Right kidney (tissue), 1 donor: Measurements from ENCODE around the gene TEX2.
"Not testable (repeated sequence)": the region's sequence is repeated elsewhere in the genome, so short reads cannot be mapped to it uniquely, and the experiment has no call there.

Experiments used
- DNase-seq: peaks from one replicate; pipeline ENCODE4 v3.0.0-alpha.2; 2016

TEX2 gene

GRCh38 chr17:64214950-64215349 lies 48.1 kb downstream of the TEX2 start:
- DNase-seq = no peak

GRCh38 chr17:64213995-64214811 lies 48.9 kb downstream of the TEX2 start:
- DNase-seq = no peak

- no peak for DNase-seq
Observed at GRCh38 chr17:64212122-64212521, 50.9 kb downstream of the TEX2 start.

- DNase-seq = no peak
Observed at GRCh38 chr17:64209983-64210382, 53.1 kb downstream of the TEX2 start.

- DNase-seq = no peak
Observed at GRCh38 chr17:64209356-64209941, 53.6 kb downstream of the TEX2 start.

GRCh38 chr17:64208656-64209055 lies 54.4 kb downstream of the TEX2 start:
- not testable (repeated sequence) for DNase-seq

- no peak for DNase-seq
Observed at GRCh38 chr17:64205804-64206203, 57.3 kb downstream of the TEX2 start.

- no peak for DNase-seq
Observed at GRCh38 chr17:64203630-64204029, 59.4 kb downstream of the TEX2 start.

GRCh38 chr17:64202683-64203344 lies 60.2 kb downstream of the TEX2 start:
- DNase-seq = no peak

GRCh38 chr17:64200080-64201032 lies 62.7 kb downstream of the TEX2 start:
- DNase-seq = no peak

GRCh38 chr17:64198331-64199090 lies 64.5 kb downstream of the TEX2 start:
- DNase-seq = no peak

- no peak for DNase-seq
Observed at GRCh38 chr17:64196601-64197000, 66.5 kb downstream of the TEX2 start.

- no peak for DNase-seq
Observed at GRCh38 chr17:64193561-64193960, 69.5 kb downstream of the TEX2 start.

GRCh38 chr17:64192589-64192988 lies 70.5 kb downstream of the TEX2 start:
- no peak for DNase-seq

GRCh38 chr17:64190472-64190871 lies 72.6 kb downstream of the TEX2 start:
- DNase-seq = no peak

GRCh38 chr17:64188088-64188487 lies 75.0 kb downstream of the TEX2 start:
- no peak for DNase-seq

GRCh38 chr17:64187093-64187895 lies 75.8 kb downstream of the TEX2 start:
- DNase-seq = no peak

GRCh38 chr17:64186171-64187092 lies 76.6 kb downstream of the TEX2 start:
- no peak for DNase-seq

GRCh38 chr17:64185557-64185956 lies 77.5 kb downstream of the TEX2 start:
- DNase-seq = not testable (repeated sequence)

GRCh38 chr17:64185101-64185500 lies 78.0 kb downstream of the TEX2 start:
- no peak for DNase-seq
